Muscle of arm (tissue), 12 donors: ENCODE measurements around the gene PEA15. TPM values are rescaled to one million over a fixed set of nuclear protein-coding genes. Genes with fewer than 3 reads are reported as not detected.

ENCODE experiments used
- DNase-seq: peaks from one replicate; pipeline ENCODE4 v3.0.0-alpha.2; 2013
- polyA plus RNA-seq, 12 donors: library from polyadenylated mRNA; unstranded; fragments of 120-200 nt; gene quantifications; one replicate each; pipeline ENCODE4 v1.2.1, GENCODE V29; 2013; ENCODE audit not compliant: insufficient read length in 12 of 12

Gene PEA15
- polyA plus RNA-seq, 12 donors, result 119 to 154 (median 137) TPM; not detected in 1

DNA sequence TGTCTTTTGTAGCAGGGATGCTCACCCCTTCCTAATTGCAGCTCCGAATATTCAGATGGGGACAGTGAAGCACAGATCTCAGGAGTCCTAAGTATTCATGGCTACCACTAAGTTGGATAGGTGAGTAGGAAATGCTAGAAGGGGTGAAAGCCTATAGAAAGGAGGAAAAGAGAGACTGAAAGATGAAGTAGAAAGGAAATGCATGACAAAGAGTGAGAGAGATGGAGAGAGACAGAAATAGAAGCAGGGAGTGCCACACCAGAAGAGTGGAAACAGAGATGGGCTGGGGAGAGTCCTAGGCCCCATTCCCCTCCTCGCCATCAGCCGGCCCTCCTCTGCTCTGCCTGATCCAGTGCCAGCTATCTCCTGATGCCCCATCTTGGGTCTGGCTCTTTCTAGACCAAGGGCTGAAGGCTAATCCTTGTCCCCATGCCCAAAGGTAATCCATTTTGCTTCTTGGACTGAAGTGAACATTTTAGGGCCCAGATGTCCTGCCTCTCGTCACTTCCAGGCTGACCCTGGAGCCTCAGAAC lies 2.0 kb downstream of the PEA15 start:
- no peak for DNase-seq

DNA sequence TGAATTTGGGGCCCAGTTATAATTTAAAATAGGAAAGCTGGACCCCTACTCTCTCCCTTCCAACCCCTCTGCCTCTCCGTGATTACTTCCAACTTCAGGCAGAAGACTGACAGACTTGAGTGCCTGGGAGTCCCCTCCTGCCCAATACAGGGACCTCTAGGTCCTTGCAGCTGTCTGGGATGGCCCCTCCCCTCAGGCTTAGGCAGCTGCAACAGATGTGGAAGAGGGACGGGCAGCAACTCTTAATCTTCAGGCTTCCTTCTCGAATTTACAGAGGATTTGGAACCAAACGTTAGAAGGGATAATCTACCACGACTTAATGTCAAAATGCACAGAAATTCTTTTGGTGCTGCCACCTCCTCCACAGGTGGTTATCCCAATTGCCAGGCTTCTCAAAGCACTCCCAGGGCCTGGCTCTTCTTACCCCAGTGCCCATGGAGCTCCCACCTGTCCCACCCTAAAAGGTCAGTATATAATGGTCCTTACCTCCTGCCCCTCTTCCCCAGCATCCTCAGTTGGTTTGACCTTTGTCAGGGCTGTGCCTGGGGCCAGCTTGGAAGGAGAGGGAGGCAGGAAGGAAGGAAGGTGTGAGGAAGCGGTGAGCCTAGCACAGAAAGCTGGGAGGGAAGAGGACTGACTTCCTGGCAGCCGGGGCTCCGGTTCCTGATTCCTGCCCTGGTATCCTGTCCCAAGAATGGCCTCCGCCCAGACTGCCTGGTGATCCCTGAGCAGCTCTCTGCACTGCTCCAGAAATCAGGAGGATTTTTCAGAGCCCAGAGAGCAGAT lies 2.8 kb downstream of the PEA15 start:
- no peak for DNase-seq

DNA sequence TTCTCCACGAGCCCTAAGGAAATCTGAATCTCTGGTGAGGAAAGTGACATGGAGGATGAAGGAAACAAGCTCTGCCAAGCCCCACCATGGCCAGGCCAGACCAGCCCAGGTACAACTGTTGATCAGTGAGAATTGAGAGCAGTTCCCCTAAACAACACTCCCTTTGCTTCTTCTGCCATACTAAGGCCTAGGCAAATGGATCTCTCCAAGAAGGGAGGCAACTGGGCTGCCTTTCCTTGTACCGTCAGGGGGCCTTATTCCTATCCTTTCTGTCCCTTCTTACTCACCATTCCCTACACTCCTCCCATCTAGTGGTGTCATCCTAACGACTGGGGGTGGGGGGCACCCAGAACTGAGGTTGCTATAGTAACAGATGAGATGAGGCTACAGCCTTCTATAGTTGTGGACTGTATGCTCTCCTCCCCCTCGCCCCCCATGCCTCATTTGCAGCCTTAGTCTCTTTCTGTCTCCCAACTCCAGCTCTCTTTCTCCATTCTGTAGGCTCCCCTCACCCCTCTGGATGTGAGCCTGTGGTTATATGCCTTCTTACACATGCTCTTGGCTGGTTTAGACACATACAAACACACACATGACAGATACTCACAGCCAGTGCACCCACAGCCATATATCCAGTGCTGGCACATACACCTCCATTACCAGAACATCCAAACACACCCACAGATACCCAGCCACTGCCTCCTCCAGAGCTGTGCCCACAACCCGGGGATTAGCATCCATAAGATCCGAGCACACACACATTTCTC lies 3.6 kb downstream of the PEA15 start:
- no peak for DNase-seq

DNA sequence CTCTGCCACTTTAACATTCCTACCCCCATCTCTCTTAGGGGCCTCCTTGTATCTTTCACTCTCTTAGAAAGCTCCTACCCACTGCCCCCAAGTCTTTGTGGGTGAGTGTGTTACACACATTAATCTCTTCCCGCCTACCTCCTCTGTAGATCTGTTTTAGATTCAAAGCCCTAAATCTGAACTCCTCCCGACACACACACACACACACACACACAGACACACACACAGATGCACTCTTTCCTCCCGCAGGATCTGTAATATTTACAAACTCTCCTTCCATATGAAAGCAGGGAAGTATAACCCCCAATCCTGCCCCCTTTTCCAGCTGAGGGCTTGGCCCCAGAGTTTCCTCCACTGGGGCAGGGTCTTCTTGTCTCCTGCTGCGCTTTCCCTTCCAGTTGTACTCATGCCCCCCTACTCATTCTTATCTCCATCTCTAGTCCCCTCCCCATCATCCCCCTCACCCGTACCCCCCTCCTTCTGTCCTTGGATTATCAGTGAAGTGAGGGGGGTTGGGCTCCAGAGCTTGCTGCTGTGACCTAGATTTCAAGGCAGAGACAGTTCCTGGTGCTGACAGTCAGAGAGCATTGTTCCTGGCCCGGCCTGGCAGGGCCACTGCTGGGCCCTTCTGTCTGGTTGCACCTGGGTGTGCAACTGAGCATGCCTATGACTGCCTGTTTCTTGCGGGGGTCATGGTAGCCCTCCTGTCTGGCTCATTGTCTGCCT lies 4.3 kb downstream of the PEA15 start:
- no peak for DNase-seq

DNA sequence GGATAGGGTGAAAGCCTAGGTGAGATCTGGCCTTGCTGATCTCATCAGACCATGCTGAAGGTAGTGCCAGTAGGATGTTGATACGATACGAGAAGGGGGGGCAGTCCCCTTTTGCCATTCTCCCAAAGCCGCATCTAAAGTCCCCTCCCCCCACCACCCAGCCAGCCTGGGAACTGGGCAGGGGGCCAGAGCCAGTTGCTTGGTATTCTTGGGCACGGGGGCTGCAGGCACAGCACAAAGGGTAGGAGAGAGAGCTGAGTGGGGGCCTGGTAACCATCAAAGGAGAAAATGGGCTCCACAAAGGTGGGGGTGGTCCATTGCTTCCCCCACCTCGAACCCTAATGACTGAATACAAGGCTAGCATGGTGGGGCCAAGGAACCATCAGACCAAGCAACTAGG lies 5.4 kb downstream of the PEA15 start:
- no peak for DNase-seq

DNA sequence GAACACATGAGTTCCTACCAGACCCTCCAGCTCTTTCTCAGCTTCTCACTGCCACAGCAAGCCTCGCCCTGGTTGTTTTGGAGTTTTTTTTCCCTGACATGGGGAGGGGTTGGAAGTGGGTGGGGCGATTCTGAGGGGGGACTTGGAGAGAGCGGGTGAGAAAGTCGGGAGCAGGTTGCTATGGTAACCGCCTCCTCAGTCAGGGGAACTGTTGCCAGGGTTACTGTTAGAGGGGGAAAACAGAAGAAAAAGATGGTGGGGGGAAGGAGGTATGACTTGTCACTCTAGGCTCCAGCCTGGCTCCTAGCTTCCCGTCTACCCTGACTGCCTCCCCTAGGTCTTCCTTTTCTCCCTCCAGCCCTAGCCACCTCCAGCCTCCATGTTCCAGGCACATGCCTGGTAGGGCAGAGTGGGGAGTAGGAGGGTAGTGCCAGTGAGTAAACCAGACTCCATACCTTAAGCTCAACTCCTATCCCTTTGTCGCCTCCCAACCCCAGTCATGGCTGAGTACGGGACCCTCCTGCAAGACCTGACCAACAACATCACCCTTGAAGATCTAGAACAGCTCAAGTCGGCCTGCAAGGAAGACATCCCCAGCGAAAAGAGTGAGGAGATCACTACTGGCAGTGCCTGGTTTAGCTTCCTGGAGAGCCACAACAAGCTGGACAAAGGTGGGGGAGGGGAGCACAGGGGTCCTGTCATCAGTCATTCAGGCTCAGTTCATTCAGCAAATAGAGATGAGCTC lies 6.0 kb downstream of the PEA15 start:
- no peak for DNase-seq

DNA sequence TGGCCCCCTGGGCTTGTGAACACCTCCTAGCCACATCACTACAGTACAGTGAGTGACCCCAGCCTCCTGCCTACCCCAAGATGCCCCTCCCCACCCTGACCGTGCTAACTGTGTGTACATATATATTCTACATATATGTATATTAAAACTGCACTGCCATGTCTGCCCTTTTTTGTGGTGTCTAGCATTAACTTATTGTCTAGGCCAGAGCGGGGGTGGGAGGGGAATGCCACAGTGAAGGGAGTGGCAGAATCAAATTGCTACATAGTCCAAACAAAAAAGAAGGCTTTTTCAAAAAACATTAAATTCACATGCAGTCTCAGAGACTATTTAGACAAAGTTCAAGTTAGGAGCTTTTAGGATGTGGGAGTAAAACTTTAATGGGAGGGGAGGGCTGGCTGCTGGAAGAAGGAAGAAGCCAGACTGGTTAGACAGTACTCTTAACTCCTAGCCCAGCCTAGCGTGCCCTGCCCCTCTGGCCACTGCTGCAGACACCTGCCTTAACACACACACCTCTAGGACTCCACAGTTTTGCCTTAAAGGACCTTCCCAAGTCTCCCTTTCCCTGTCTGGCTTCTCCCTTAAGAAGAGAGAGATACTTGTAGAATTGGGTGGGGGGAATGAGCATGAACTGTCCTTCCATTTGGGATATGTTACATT lies 9.4 kb downstream of the PEA15 start:
- DNase-seq, result no peak

DNA sequence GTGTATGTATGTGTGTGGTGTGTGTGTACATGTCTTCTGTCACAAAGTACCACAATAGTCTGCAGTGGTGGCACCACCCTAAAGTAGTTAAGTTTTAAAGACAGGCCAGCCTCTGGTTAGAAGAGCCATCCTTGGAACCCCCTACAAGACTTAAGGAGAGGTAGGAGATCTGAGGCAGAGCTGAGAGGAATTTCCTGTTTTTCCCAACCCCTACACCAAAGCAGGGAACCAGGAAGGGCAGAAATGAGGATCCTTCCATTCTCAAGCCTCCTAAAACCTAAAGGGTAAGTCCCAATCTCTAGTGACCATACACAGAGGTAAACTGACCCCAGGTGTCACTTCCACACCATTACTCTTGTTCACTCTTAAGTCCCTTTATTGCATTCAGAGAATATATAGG lies 11.1 kb downstream of the PEA15 start:
- no peak for DNase-seq

DNA sequence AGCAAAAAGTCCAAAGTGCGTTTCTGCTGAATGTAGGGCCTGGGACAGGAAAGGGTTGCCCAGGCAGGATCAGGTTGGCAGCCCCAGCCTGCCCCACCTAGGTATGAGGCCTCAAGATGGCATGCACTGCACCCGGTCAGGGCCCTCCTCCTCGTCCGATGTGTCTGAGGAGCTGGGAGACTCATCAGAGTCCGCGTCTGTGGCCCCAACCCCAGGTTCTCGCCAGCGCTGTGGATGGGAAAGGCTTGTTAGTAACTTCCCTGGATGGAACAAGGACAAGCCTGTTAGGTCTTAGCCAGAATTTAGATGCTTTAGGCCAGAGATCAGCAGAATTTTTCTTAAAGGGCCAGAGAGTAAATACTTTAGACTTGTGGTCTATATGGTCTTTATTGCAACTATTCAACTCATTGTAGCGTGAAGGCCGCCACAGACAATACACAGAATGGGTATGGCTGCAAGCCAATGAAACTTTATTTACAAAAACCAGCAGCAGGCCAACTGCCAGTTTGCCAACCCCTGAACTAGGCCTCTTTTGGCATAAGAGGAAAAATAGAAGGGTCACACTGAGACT lies 12.4 kb downstream of the PEA15 start:
- peak; percentile 53 for DNase-seq

DNA sequence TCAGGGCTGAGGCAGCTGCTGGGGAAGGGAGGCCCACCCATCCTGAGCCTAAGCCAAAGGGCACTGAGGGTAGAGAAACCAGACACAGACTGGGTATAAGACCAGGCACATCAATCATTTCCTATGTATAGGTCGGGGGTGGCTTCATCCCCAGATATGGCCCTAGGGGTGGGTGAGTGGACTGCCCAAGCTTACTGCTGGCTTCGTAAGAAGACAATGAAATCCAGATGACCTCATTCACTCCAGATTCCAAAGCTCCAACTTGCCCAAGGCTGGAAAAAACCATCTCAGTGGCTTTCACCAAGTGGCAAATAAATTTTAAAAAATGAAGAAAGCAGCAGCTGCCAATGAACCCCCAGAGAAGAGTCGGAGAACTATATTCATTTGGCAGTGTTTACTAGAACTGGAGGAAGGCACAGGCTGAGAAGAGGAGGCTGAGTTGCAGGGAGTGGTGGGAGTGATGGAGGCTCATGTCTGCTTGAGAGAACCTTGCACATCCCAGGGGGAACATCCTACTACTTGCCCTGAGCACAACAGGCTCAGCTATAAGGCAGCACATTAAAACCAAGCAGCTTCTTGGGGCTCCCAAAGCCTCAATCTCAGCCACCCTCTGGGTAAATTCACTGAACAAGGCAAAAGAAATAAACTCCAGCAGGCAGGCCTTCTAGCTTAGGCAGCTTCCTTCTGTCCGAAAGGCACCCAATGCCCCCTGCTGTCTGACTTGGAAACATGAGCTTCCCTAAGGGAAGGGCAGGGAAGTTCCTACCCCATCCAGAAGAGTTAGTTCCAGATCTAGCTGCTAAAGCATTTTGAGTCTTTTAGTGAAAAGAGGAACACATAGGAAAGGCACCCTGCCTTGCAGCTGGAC lies 14.1 kb downstream of the PEA15 start:
- DNase-seq, result no peak

DNA sequence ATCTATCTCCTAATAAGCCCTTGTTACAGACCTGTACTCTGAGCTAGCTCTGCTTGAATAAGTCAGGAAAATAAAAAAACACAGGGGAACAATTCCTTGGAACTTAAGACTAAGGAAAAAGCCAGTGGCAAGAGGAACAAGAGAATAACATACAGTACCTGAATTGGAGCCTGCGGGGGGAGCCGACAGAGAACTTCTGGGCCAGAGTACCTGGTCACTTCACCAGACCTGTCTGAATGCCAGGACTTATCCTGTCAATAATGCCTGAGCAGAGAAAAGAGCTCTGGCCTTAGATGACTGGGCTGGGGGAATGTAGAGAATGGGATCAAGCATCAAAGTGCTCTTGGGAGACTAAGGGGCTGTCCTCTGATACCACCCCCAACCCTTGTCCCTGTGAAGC lies 15.1 kb downstream of the PEA15 start:
- DNase-seq, result no peak

DNA sequence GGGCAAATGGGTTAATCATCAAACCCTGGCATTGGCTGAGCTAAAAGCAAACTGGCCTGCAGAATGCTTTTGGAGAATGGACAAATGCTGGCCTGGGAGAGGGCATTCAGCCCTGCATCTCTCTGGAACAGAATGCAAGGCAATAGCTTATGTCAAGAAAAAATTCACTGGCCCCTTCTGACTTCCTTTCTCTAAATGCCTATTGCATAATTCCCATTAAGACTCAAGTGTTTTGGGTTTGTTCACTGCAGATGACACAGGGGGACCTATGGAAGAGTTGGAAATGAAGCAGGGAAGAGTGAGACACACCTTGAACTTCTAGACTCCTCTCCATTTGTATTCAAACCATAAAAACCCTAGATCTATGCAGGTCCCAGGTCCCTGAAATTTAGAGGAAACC lies 15.9 kb downstream of the PEA15 start:
- DNase-seq, result no peak

DNA sequence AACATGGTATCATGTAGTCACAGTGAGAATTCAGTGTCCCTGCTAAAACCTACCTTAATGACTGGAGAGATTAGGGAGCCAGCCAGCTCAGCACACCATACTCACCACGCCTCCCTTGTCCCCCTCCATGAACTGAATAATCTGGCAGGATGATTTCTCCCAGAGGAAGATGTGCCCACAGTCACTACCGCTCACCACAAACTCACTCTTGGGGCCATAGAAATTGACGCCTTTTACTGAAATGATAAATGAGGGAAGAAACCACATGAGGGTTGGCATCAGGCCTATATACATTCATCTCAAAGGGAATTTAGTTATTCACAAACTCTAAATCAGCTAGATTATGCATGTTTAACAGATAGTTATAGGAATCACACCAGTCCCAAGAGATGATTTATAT lies 17.4 kb downstream of the PEA15 start:
- DNase-seq, result no peak

DNA sequence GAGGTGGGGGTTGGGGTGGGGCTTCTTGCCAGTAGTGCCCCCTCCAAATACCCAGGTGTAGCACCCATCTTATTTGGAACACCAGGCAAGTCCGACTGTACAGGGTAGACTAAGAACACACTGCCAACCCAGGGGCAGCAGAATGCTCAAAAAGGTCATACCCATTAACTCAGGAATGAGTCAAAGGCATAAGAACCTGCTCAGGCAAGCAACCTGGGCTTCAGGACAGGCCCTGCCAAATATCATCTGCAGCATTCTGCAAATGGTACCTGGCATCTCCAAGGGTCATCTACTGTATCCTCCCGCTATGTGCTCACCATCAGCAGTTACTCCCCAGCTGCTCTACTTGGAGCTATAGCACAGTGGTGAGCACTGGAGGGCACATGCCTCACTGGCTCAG lies 19.4 kb downstream of the PEA15 start:
- DNase-seq, result no peak

DNA sequence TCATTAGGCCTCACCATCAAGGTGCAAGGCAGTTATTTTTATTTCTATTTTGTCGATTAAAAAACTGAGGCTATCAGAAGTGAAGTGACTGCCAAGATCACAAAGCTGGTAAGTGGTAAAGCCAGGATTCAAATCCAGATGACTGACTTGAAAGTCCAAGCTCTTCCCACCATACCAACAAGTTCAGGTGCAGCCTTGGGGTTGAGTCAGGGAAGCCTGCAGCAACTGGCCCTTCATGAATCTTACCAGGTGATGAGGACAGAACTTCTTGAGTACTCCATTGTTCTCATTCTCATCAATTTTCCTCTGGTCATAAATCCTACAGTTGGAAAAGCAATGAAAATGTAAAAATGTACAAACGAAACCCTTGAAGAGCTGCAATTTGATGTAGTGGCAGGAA lies 20.2 kb downstream of the PEA15 start:
- no peak for DNase-seq

DNA sequence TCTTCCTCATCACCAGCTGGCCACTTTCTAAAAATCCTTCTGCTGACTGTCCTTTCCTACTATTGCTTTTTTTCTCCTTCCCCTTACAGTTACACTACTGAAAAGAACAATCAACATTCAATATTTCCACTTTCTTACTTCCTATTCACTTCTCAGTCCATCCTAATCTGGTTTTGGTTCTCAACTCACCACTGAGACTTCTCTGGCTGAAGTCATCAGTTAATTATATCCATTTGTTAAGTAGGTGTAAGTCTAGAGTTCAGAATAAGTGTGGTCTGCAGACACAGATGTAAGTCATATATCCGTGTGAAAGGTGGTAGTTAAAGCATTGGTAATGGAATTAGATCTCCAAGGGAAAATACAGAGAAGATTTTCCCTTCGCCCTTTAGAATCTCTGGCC lies 21.4 kb downstream of the PEA15 start:
- no peak for DNase-seq

DNA sequence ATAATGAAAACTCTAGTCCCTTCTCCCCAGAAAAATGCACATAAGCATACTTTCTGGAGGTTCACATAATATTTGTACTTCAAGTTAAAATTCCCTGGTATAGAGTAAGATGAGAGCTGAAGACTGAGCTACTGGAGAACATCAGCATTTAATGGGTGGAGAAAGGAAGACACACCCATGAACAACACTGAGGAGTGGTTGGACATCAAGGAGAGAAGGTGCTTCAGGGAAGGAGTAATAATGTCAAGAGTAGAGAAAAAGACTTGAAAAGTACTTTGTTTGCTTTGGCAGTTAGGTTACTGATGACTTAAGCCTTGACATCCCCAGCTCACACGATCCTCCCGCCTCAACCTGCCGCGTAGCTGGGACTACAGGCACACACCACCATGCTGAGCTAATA lies 21.9 kb downstream of the PEA15 start:
- DNase-seq, result no peak

DNA sequence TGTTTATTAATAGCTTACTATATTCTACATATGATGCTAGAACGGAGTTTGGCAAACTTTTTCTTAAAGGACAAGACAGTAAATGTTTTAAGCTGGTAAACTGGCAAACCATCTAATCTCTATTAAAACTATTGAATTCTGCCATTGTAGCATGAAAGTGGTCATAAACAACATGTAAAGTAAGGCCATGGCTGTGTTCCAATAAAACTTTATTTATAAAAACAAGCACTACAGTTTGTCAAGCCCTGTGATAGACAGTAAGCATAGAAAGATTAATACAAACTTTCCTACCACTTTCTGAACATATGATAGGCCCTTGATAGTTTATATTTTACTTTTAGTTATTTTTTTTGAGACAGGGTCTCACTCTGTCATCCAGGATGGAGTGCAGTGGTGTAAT lies 22.4 kb downstream of the PEA15 start:
- no peak for DNase-seq

DNA sequence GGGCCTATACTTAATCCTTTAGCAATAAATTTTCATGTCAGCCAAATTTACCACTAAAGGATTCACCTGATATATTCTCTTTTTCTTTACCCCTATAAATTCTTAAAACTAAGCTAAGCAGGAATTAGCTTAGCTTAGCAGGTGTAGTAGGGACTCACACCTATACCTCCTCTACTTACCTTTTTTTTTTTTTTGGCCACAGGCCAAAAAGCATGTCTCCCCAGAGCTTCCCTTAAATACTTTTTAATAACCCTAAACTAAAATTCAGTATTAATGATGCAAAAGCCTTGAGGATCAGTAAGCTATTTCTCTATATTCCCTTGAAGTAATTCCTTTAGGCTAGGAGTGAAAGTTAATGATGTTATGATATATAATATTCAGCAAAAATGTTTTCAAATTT lies 23.2 kb downstream of the PEA15 start:
- DNase-seq, result no peak

DNA sequence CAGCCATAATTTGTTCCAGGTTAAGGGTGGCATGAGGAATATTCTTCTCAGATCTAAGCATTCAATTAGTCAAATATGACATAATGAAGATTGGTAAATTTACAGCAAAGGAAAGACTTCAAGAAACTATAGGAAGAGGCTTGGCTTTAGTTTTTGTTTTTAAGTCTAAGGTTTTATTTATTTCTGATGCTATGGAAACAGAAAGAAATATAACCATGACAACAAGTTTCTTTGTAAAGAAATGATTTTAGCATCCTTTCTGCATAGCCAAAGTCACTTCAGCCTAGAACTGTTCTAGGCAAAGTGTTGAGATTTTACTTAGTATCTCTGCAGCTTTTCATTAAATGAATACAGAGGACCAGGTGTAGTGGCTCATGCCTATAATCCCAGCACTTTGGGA lies 27.7 kb downstream of the PEA15 start:
- no peak for DNase-seq
